IMR-90 (cell line): ENCODE measurements around the gene LMX1A. TPM values are rescaled to one million over a fixed set of nuclear protein-coding genes. Genes with fewer than 3 reads are reported as not detected.

Experiments used
- ATAC-seq: fragments of 200-7000 bp; cut with Tn5 transposase; 2 replicates; pipeline ENCODE4 v1.9.1; 2020; ENCODE audit warnings: low read depth, mild to moderate bottlenecking, moderate library complexity
- BruUV-seq: library from RNA; stranded (reverse); fragments of 400-500 nt; replicated peaks from 2 replicates; lab custom pipeline; 2021; lab: Mats Ljungman, UMichigan
- CTCF ChIA-PET: fragments of 300-600 bp; formaldehyde crosslinking; extraction: SDS; loops from one replicate; lab custom pipeline; 2021; ENCODE audit warnings: antibody characterized with exemption; lab: Yijun Ruan, JAX
- POLR2A ChIA-PET: fragments of 300-600 bp; sonication (Branson Sonifier 250); formaldehyde crosslinking; loops from one replicate; lab custom pipeline; 2022; ENCODE audit warnings: antibody characterized with exemption; ENCODE audit not compliant: unreplicated experiment; lab: Charles Lee
- DNase-seq: peaks from one replicate; pipeline ENCODE4 v3.0.0; 2013
- H2AFZ ChIP-seq: replicated peaks from 2 replicates; pipeline ENCODE3; 2013; ENCODE audit warnings: low read length, mild to moderate bottlenecking; ENCODE audit not compliant: poor library complexity
- H2AK5ac ChIP-seq: 2 replicates; pipeline ENCODE4 v1.6.1; 2013; ENCODE audit warnings: low read depth, low read length, inconsistent platforms
- H2AK9ac ChIP-seq: replicated peaks from 2 replicates; pipeline ENCODE3; 2013; ENCODE audit warnings: mild to moderate bottlenecking, low read depth, low read length, moderate library complexity; ENCODE audit not compliant: poor library complexity
- H2BK120ac ChIP-seq: 2 replicates; pipeline ENCODE4 v1.6.1; 2013; ENCODE audit warnings: low read depth, low read length, inconsistent platforms
- H2BK15ac ChIP-seq: 3 replicates; pipeline ENCODE4 v1.6.1; 2013; ENCODE audit warnings: low read depth, low read length, inconsistent platforms
- H2BK20ac ChIP-seq: 2 replicates; pipeline ENCODE4 v1.6.1; 2013; ENCODE audit warnings: low read depth, mild to moderate bottlenecking, inconsistent platforms, low read length, moderate library complexity
- H2BK5ac ChIP-seq: 2 replicates; pipeline ENCODE4 v1.6.1; 2013; ENCODE audit warnings: mild to moderate bottlenecking, low read depth, low read length, inconsistent platforms; ENCODE audit not compliant: poor library complexity, severe bottlenecking
- H3K14ac ChIP-seq: replicated peaks from 2 replicates; pipeline ENCODE4 v1.6.1; 2013; ENCODE audit warnings: low read depth, low read length, inconsistent platforms
- H3K18ac ChIP-seq: 2 replicates; pipeline ENCODE4 v1.6.1; 2013; ENCODE audit warnings: low read depth, low read length, control low read depth
- H3K23ac ChIP-seq: 2 replicates; pipeline ENCODE4 v1.6.1; 2013; ENCODE audit warnings: low read depth, low read length, inconsistent platforms
- H3K27ac ChIP-seq: 2 replicates; pipeline ENCODE4 v1.5.1; 2013; ENCODE audit warnings: mild to moderate bottlenecking, control low read depth, low read length; ENCODE audit not compliant: insufficient read depth
- H3K27me3 ChIP-seq: 2 replicates; pipeline ENCODE4 v1.6.1; 2013; ENCODE audit warnings: low read length; ENCODE audit not compliant: control insufficient read depth, insufficient read depth
- H3K36me3 ChIP-seq: 2 replicates; pipeline ENCODE4 v1.6.1; 2013; ENCODE audit warnings: low read length, mixed read lengths; ENCODE audit not compliant: control insufficient read depth, insufficient read depth
- H3K4ac ChIP-seq: 2 replicates; pipeline ENCODE4 v1.6.1; 2013; ENCODE audit warnings: low read depth, low read length, inconsistent platforms
- H3K4me1 ChIP-seq: 2 replicates; pipeline ENCODE4 v1.6.1; 2013; ENCODE audit warnings: low read length, mixed read lengths; ENCODE audit not compliant: control insufficient read depth, insufficient read depth
- H3K4me2 ChIP-seq: 2 replicates; pipeline ENCODE4 v1.6.1; 2013; ENCODE audit warnings: low read depth, mild to moderate bottlenecking, control low read depth, low read length, moderate library complexity
- H3K4me3 ChIP-seq: 2 replicates; pipeline ENCODE4 v1.5.1; 2013; ENCODE audit warnings: low read depth, mild to moderate bottlenecking, control low read depth, low read length, moderate library complexity; ENCODE audit not compliant: insufficient read depth
- H3K56ac ChIP-seq: 2 replicates; pipeline ENCODE4 v1.6.1; 2013; ENCODE audit warnings: low read length, inconsistent platforms; ENCODE audit not compliant: insufficient read depth; ENCODE audit errors: extremely low read depth
- H3K79me1 ChIP-seq, 2 experiments: 2 replicates each; pipeline ENCODE4 v1.6.1; 2013; ENCODE audit warnings: low read length in 2 of 2, inconsistent platforms in 1 of 2, low read depth in 1 of 2
- H3K9ac ChIP-seq: 2 replicates; pipeline ENCODE4 v1.6.1; 2013; ENCODE audit warnings: low read depth, low read length, control low read depth
- H3K9me1 ChIP-seq: 2 replicates; pipeline ENCODE4 v1.6.1; 2013; ENCODE audit warnings: low read length, inconsistent platforms; ENCODE audit not compliant: insufficient read depth
- H3K9me3 ChIP-seq: 2 replicates; pipeline ENCODE4 v1.6.1; 2013; ENCODE audit warnings: low read length; ENCODE audit not compliant: control insufficient read depth, insufficient read depth
- H4K20me1 ChIP-seq: 2 replicates; pipeline ENCODE4 v1.6.1; 2013; ENCODE audit warnings: low read length, inconsistent platforms; ENCODE audit not compliant: insufficient read depth
- H4K5ac ChIP-seq: 2 replicates; pipeline ENCODE4 v1.6.1; 2013; ENCODE audit warnings: mild to moderate bottlenecking, low read depth, low read length, control low read depth
- H4K8ac ChIP-seq, 2 experiments: 2 replicates each; pipeline ENCODE4 v1.6.1; 2013; ENCODE audit warnings: low read depth in 2 of 2, low read length in 2 of 2, control low read depth in 1 of 2, inconsistent platforms in 1 of 2
- H4K91ac ChIP-seq: 2 replicates; pipeline ENCODE4 v1.6.1; 2013; ENCODE audit warnings: low read depth, low read length, inconsistent platforms; ENCODE audit not compliant: insufficient read depth
- ELK1 ChIP-seq: fragments of 150-350 bp; IDR thresholded peaks from 2 replicates; pipeline ENCODE4 v1.6.1; 2016; ENCODE audit warnings: low read depth, mild to moderate bottlenecking, low read length, moderate library complexity, borderline replicate concordance
- FOS ChIP-seq: fragments of 150-350 bp; IDR thresholded peaks from 2 replicates; pipeline ENCODE4 v1.6.1; 2016; ENCODE audit warnings: low read depth, low read length
- MAZ ChIP-seq: IDR thresholded peaks from 2 replicates; pipeline ENCODE4 v1.6.1; 2012; ENCODE audit warnings: low read depth, mild to moderate bottlenecking, low read length, improper control_type of control experiment, moderate library complexity, borderline replicate concordance
- POLR2A ChIP-seq: IDR thresholded peaks from 2 replicates; pipeline ENCODE4 v1.6.1; 2012; ENCODE audit warnings: mild to moderate bottlenecking, low read depth, low read length
- RAD21 ChIP-seq: IDR thresholded peaks from 2 replicates; pipeline ENCODE4 v1.6.1; 2012; ENCODE audit warnings: low read length, improper control_type of control experiment
- WGBS, 2 experiments: methylation state at CpG; one replicate each; pipeline versions ENCODE4 v1.1.5 to v1.1.7; 2013; ENCODE audit warnings: missing lambda C conversion rate in 2 of 2; ENCODE audit not compliant: insufficient read length in 1 of 2; ENCODE audit errors: extremely low coverage in 2 of 2; 5-methylcytosine and 5-hydroxymethylcytosine counted together
- dilution Hi-C: fragments of 300-500 bp; cut with HindIII; formaldehyde crosslinking; loops from one replicate; pipeline ENCODE4 v1.14.3; 2018; ENCODE audit warnings: low sequenced_read_pairs; ENCODE audit not compliant: unreplicated experiment
- in situ Hi-C: fragments of 300-500 bp; cut with MboI; formaldehyde crosslinking; loops from 3 replicates; pipeline ENCODE4 v1.14.3; 2019; ENCODE audit warnings: low sequenced_read_pairs, inconsistent platforms, mixed read lengths
- intact Hi-C: fragments of 100-400 bp; cut with micrococcal nuclease; formaldehyde crosslinking; loops from 2 replicates; pipeline ENCODE4 v1.10.0; 2022
- polyA plus RNA-seq, 3 experiments: library from polyadenylated mRNA; depleted of rRNA; stranded (reverse); fragments of >200 nt; gene quantifications; 2 replicates each; pipeline ENCODE4 v1.2.3, GENCODE V29; 2012; ENCODE audit warnings: low replicate concordance in 1 of 3
- total RNA-seq: library from RNA; depleted of rRNA; stranded (reverse); fragments of >200 nt; gene quantifications from 2 replicates; pipeline ENCODE4 v1.2.3, GENCODE V29; 2012
- TF ChIP-seq, protein P1 (sequence below): conservative IDR thresholded peaks from 2 replicates; pipeline ENCODE4 v1.5.1; 2012; ENCODE audit warnings: mild to moderate bottlenecking, low read depth, low read length, improper control_type of control experiment

The LMX1A gene
- total and polyA plus RNA-seq, 2 of the 4 experiments (the other 2 are of a cell fraction), result not detected

- Histone ChIP-seq H4K8ac (no peak overlapping the region), H2BK5ac (no peak overlapping the region), H3K79me1 (no peaks in the 10 kb centered on the region), H4K91ac (no peak overlapping the region), H3K4me1 (no peaks in the 10 kb centered on the region), H3K18ac (no peak overlapping the region), H2BK15ac (no peak overlapping the region), H2AFZ (no peak overlapping the region), H4K20me1 (no peaks in the 10 kb centered on the region), H3K9ac (no peak overlapping the region), H3K4ac (no peak overlapping the region), H3K14ac (no peak overlapping the region), H2BK20ac (no peak overlapping the region), H2BK120ac (no peak overlapping the region), H3K4me2 (no peak overlapping the region), H3K27me3 (peaks cover 60% of the 10 kb centered on the region), H3K27ac (no peak overlapping the region), H2AK9ac (no peak overlapping the region), H4K5ac (no peak overlapping the region), H3K9me3 (no peaks in the 10 kb centered on the region), H3K56ac (no peak overlapping the region), H3K4me3 (no peak overlapping the region), H2AK5ac (no peak overlapping the region), H3K36me3 (no peaks in the 10 kb centered on the region), H3K9me1 (no peaks in the 10 kb centered on the region), H3K23ac (no peak overlapping the region)
- TF ChIP-seq MAZ, result no peak
- no peak for TF ChIP-seq POLR2A
- no peak for TF ChIP-seq FOS
- TF ChIP-seq ELK1, result no peak
- TF ChIP-seq RAD21, result no peak
- TF ChIP-seq, protein P1, sequence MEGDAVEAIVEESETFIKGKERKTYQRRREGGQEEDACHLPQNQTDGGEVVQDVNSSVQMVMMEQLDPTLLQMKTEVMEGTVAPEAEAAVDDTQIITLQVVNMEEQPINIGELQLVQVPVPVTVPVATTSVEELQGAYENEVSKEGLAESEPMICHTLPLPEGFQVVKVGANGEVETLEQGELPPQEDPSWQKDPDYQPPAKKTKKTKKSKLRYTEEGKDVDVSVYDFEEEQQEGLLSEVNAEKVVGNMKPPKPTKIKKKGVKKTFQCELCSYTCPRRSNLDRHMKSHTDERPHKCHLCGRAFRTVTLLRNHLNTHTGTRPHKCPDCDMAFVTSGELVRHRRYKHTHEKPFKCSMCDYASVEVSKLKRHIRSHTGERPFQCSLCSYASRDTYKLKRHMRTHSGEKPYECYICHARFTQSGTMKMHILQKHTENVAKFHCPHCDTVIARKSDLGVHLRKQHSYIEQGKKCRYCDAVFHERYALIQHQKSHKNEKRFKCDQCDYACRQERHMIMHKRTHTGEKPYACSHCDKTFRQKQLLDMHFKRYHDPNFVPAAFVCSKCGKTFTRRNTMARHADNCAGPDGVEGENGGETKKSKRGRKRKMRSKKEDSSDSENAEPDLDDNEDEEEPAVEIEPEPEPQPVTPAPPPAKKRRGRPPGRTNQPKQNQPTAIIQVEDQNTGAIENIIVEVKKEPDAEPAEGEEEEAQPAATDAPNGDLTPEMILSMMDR, result no peak
- intact Hi-C loops (no loop called here), dilution Hi-C loops (no loop called here), in situ Hi-C loops (no loop called here)
- 0% methylated on average over 7 of the region's 22 CpGs; no CpG with 5 or more reads in 1 of the 2 experiments for WGBS, 2 experiments
- ChIA-PET CTCF (no interaction called here), POLR2A (no interaction called here)
- no TSS peak for BruUV-seq
- no peak for ATAC-seq
- DNase-seq, result no peak
These were observed 1.8 kb downstream of the LMX1A start for GRCh38 chr1:165354739-165355138.
